Keratinocyte (primary cell): ENCODE measurements around the gene ZBTB4. TPM values are rescaled to one million over a fixed set of nuclear protein-coding genes. Genes with fewer than 3 reads are reported as not detected.

Source experiments
- DNase-seq: peaks from one replicate; pipeline ENCODE4 v3.0.0-alpha.2; 2011; ENCODE audit warnings: low read depth, missing footprints, low spot score
- FAIRE-seq: peaks from 2 replicates; lab custom pipeline; 2011; peaks lifted over from hg19 to GRCh38; lab: Jason Lieb, UNC
- H2AFZ ChIP-seq: 2 replicates; pipeline ENCODE4 v1.6.0; 2012; ENCODE audit warnings: low read length, control low read depth, inconsistent platforms; ENCODE audit not compliant: control insufficient read depth
- H3K27ac ChIP-seq: 2 replicates; pipeline ENCODE4 v1.5.1; 2011; ENCODE audit warnings: low read length; ENCODE audit not compliant: control insufficient read depth, insufficient read depth
- H3K27me3 ChIP-seq: 3 replicates; pipeline ENCODE4 v1.6.0; 2011; ENCODE audit warnings: low read length; ENCODE audit not compliant: control insufficient read depth, insufficient read depth; ENCODE audit errors: extremely low read depth
- H3K36me3 ChIP-seq, 2 experiments: 2 replicates in 1 of 2; 3 replicates in 1 of 2; pipeline ENCODE4 v1.5.1; 2011; ENCODE audit warnings: low read length in 2 of 2, mild to moderate bottlenecking in 1 of 2; ENCODE audit not compliant: control insufficient read depth in 2 of 2, insufficient read depth in 2 of 2; ENCODE audit errors: extremely low read depth in 1 of 2
- H3K4me1 ChIP-seq: 3 replicates; pipeline ENCODE4 v1.5.1; 2011; ENCODE audit warnings: low read length; ENCODE audit not compliant: control insufficient read depth, insufficient read depth; ENCODE audit errors: extremely low read depth
- H3K4me2 ChIP-seq: 3 replicates; pipeline ENCODE4 v1.6.0; 2011; ENCODE audit warnings: low read depth, low read length; ENCODE audit not compliant: control insufficient read depth, insufficient read depth; ENCODE audit errors: extremely low read depth
- H3K4me3 ChIP-seq, 3 experiments: fragments of 200-600 bp in 1 of 3; sonication (generic) in 1 of 3; 2 replicates in 2 of 3; 3 replicates in 1 of 3; pipeline ENCODE4 v1.5.1; 2011 to 2016; ENCODE audit warnings: low read length in 3 of 3, mild to moderate bottlenecking in 3 of 3, control low read depth in 2 of 3, inconsistent platforms in 1 of 3, low read depth in 1 of 3, mixed read lengths in 1 of 3, mixed run types in 1 of 3, moderate library complexity in 1 of 3; ENCODE audit not compliant: control insufficient read depth in 2 of 3, insufficient read depth in 2 of 3; ENCODE audit errors: extremely low read depth in 1 of 3
- H3K79me2 ChIP-seq: 2 replicates; pipeline ENCODE4 v1.6.0; 2012; ENCODE audit warnings: low read length; ENCODE audit not compliant: control insufficient read depth, insufficient read depth
- H3K9ac ChIP-seq: 3 replicates; pipeline ENCODE4 v1.6.0; 2011; ENCODE audit warnings: low read length; ENCODE audit not compliant: control insufficient read depth, insufficient read depth; ENCODE audit errors: extremely low read depth
- H3K9me1 ChIP-seq: 3 replicates; pipeline ENCODE4 v1.6.0; 2011; ENCODE audit warnings: low read length; ENCODE audit not compliant: control insufficient read depth, insufficient read depth; ENCODE audit errors: extremely low read depth
- H3K9me3 ChIP-seq: 2 replicates; pipeline ENCODE4 v1.5.1; 2012; ENCODE audit warnings: low read depth, low read length; ENCODE audit not compliant: control insufficient read depth
- H4K20me1 ChIP-seq: 3 replicates; pipeline ENCODE4 v1.6.0; 2011; ENCODE audit warnings: low read length; ENCODE audit not compliant: control insufficient read depth, insufficient read depth; ENCODE audit errors: extremely low read depth
- EZH2 ChIP-seq: IDR thresholded peaks from one replicate; pipeline ENCODE4 v1.6.1; 2012; ENCODE audit warnings: inconsistent platforms, mild to moderate bottlenecking, low read length, moderate library complexity
- dilution Hi-C: fragments of 300-500 bp; cut with MboI; formaldehyde crosslinking; loops from one replicate; pipeline ENCODE4 v1.7.0; 2020; ENCODE audit warnings: low sequenced_read_pairs; ENCODE audit not compliant: extremely low pct_ligation_motif_present
- polyA minus RNA-seq, 3 experiments: library from RNA; depleted of rRNA, polyadenylated mRNA; stranded (reverse); fragments of >200 nt; gene quantifications; 1 replicate in 1 of 3; 2 replicates in 1 of 3; 3 replicates in 1 of 3; pipeline ENCODE4 v1.2.3, GENCODE V29; 2011
- polyA plus RNA-seq, 5 experiments: library from polyadenylated mRNA; depleted of rRNA in 3 of 5; stranded (reverse) in 3 of 5; stranded (forward) in 1 of 5; unstranded in 1 of 5; fragments of >200 nt; gene quantifications; 1 replicate in 1 of 5; 2 replicates in 3 of 5; 3 replicates in 1 of 5; pipeline versions ENCODE4 v1.2.1 to v1.2.3, GENCODE V29; 2011 to 2012; ENCODE audit warnings: missing spikeins in 2 of 5, low read depth in 1 of 5, low replicate concordance in 1 of 5
- TF ChIP-seq, protein P1 (sequence below), 3 experiments: IDR thresholded peaks in 1 of 3; conservative IDR thresholded peaks in 1 of 3; optimal IDR thresholded peaks in 1 of 3; 2 replicates in 2 of 3; 3 replicates in 1 of 3; pipeline versions ENCODE3 to v1.5.1; 2011; ENCODE audit warnings: low read length in 3 of 3, mild to moderate bottlenecking in 3 of 3, moderate library complexity in 2 of 3, control low read depth in 1 of 3, inconsistent platforms in 1 of 3; ENCODE audit not compliant: insufficient read depth in 2 of 3; ENCODE audit errors: extremely low read depth in 1 of 3

ZBTB4 gene, protein sequence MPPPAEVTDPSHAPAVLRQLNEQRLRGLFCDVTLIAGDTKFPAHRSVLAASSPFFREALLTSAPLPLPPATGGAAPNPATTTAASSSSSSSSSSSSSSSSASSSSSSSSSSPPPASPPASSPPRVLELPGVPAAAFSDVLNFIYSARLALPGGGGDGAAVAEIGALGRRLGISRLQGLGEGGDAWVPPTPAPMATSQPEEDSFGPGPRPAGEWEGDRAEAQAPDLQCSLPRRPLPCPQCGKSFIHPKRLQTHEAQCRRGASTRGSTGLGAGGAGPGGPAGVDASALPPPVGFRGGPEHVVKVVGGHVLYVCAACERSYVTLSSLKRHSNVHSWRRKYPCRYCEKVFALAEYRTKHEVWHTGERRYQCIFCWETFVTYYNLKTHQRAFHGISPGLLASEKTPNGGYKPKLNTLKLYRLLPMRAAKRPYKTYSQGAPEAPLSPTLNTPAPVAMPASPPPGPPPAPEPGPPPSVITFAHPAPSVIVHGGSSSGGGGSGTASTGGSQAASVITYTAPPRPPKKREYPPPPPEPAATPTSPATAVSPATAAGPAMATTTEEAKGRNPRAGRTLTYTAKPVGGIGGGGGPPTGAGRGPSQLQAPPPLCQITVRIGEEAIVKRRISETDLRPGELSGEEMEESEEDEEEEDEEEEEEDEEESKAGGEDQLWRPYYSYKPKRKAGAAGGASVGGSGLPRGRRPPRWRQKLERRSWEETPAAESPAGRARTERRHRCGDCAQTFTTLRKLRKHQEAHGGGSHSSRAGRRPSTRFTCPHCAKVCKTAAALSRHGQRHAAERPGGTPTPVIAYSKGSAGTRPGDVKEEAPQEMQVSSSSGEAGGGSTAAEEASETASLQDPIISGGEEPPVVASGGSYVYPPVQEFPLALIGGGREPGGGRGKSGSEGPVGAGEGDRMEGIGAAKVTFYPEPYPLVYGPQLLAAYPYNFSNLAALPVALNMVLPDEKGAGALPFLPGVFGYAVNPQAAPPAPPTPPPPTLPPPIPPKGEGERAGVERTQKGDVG
- polyA plus RNA-seq (20.9 to 23.9 TPM (median 21.8 TPM) in 3 replicates), polyA minus RNA-seq (29.2 to 72.7 TPM (median 34.7 TPM) in 3 replicates)
- polyA plus RNA-seq (2011; ENCODE audit: low read depth), result 6.2 TPM
- 21.4 and 23.4 TPM in 2 replicates for polyA plus RNA-seq (2011; cell fraction: cytosol; rRNA removed)
- polyA plus RNA-seq (2011; cell fraction: nucleus; rRNA removed), result 40.6 and 47.4 TPM in 2 replicates
- polyA plus RNA-seq (2012; ENCODE audit: low replicate concordance), result 16.9 and 33.9 TPM in 2 replicates
- polyA minus RNA-seq (2011; cell fraction: cytosol; rRNA and poly(A)+ RNA removed), result 36.3 TPM
- 29.5 and 37.9 TPM in 2 replicates for polyA minus RNA-seq (2011; cell fraction: nucleus; rRNA and poly(A)+ RNA removed)

DNA sequence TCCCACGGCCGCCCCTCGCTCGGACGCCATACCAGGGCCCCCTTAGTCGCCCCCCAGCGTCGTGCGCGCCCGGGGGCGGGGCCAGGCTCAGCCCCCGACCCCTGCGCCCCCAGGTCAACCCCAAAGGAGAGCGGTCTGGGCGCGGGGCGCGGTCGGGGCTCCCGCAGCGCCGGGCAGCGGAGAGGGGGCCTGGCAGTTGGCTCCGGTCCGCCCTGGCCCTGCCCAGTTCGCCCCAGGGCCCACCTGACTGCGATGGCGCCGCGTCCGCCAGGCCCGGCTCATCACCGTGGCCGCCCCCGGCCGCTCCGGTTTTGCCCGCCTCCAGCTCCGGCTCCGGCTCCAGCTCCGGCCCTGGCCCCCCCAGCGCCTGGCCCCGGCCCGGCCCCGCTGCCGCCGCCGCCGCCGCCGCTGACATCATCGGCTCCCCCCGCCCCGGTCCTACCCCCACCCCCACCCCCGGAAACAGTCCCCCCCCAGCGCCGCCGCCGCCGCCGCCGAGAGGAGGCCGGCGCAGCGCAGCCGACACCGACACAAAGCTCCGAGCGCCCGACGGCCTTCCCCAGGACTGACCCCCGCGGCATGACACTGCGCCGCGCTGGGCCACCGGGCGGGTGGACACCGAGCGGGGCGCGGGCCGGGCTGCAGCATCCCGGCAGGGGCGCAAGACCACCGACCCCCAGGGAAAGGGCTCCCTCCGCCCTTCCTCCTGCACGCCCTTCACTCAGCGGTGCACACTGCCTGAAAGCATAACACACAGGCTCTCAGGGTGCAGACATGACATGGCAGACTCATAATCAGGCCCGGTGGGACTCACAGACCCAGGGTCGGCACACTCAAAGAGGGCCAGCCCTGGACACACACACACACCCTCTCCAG, at the start of gene ZBTB4:
Gene ZBTB4, minus strand, starts transcription at position 419 of the 876 bp plus-strand sequence. CDS start 12,830 bp downstream, outside the sequence.
- dilution Hi-C loops, result no loop called here
- DNase-seq (no peak), FAIRE-seq (no peak)
- Histone ChIP-seq H3K4me2 (peak within 1 kb of the TSS; percentile 99), H3K9me1 (peaks cover 6% of the 10 kb centered on the region), H2AFZ (peak within 1 kb of the TSS; percentile 72), H3K36me3 (no peaks in the 10 kb centered on the region), H3K27ac (peak within 1 kb of the TSS; percentile 95), H4K20me1 (peaks cover 10% of the 10 kb centered on the region), H3K79me2 (peaks cover 46% of the 10 kb centered on the region), H3K4me1 (peaks cover 46% of the 10 kb centered on the region), H3K4me3 (peak within 1 kb of the TSS; percentile 67 to 82 (median 77)), H3K9ac (peak within 1 kb of the TSS; percentile 75), H3K9me3 (no peaks in the 10 kb centered on the region), H3K27me3 (no peaks in the 10 kb centered on the region)
- no peak for TF ChIP-seq EZH2

DNA sequence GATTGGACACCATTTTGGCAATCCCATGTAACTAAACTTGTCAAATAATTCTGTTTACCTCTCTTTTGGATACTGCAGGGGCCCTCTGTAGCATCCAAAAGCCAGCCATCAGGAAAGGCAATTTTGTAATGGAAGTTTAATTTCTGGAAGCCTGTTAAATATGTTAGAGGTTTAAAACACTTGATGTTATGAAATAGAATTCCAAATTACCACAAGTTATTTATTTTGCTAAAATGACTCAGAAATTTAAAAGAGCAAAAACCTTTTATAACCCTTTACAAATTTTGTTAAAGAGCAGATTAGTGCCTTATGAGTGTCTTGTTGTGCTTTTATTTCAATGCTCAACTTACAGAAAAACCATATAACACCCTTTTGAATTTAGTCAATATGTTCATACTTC, 49.4 kb upstream of the ZBTB4 start:
- no peak overlapping the region for H3K4me3 ChIP-seq
- no peak overlapping the region for H3K9ac ChIP-seq
- H3K27me3 ChIP-seq, result no peaks in the 10 kb centered on the region
- no peaks in the 10 kb centered on the region for H3K36me3 ChIP-seq
- no peaks in the 10 kb centered on the region for H4K20me1 ChIP-seq
- H3K4me2 ChIP-seq, result no peak overlapping the region
- no peaks in the 10 kb centered on the region for H3K4me1 ChIP-seq
- H3K9me3 ChIP-seq, result peaks cover 3% of the 10 kb centered on the region
- H3K9me1 ChIP-seq, result no peaks in the 10 kb centered on the region
- no peak for DNase-seq
- dilution Hi-C loops, result no loop called here
- no peak for TF ChIP-seq EZH2
- TF ChIP-seq, protein P1, sequence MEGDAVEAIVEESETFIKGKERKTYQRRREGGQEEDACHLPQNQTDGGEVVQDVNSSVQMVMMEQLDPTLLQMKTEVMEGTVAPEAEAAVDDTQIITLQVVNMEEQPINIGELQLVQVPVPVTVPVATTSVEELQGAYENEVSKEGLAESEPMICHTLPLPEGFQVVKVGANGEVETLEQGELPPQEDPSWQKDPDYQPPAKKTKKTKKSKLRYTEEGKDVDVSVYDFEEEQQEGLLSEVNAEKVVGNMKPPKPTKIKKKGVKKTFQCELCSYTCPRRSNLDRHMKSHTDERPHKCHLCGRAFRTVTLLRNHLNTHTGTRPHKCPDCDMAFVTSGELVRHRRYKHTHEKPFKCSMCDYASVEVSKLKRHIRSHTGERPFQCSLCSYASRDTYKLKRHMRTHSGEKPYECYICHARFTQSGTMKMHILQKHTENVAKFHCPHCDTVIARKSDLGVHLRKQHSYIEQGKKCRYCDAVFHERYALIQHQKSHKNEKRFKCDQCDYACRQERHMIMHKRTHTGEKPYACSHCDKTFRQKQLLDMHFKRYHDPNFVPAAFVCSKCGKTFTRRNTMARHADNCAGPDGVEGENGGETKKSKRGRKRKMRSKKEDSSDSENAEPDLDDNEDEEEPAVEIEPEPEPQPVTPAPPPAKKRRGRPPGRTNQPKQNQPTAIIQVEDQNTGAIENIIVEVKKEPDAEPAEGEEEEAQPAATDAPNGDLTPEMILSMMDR (optimal IDR thresholded peaks at IDR 0.05 in 1 of 3, IDR thresholded peaks at IDR 0.05 in 1 of 3, conservative IDR thresholded peaks at IDR 0.05 in 1 of 3; ENCODE audit: extremely low read depth in 1 of 3, insufficient read depth in 2 of 3, low read length in 3 of 3), result no peak
- H2AFZ ChIP-seq, result no peak overlapping the region
- no peak overlapping the region for H3K27ac ChIP-seq
- H3K79me2 ChIP-seq, result no peaks in the 10 kb centered on the region
- FAIRE-seq, result no peak
